GM23338 (cell line): ENCODE data around the gene TRIP4.

Source experiments
- CREB1 ChIP-seq: fragments of 250-450 bp; sonication (Bioruptor Pico); IDR thresholded peaks from 2 replicates; pipeline ENCODE4 v1.5.0; 2020; ENCODE audit warnings: low read depth, mild to moderate bottlenecking, moderate library complexity
- EZH2 ChIP-seq: fragments of 200-600 bp; sonication (generic); IDR thresholded peaks from one replicate; pipeline ENCODE4 v1.8.0; 2017; ENCODE audit warnings: antibody characterized with exemption, mild to moderate bottlenecking, low read depth; ENCODE audit not compliant: unreplicated experiment
- ZNF331 ChIP-seq: fragments of 250-450 bp; sonication (Bioruptor Pico); IDR thresholded peaks from 2 replicates; pipeline ENCODE4 v1.5.0; 2020; ENCODE audit warnings: low read depth, mild to moderate bottlenecking, moderate library complexity
- TF ChIP-seq, protein P1 (sequence below): IDR thresholded peaks from 2 replicates; pipeline ENCODE4 v1.6.1; 2016; ENCODE audit warnings: antibody characterized with exemption
- TF ChIP-seq, protein P2 (sequence below), 2 experiments: fragments of 200-600 bp in 1 of 2; sonication (generic) in 1 of 2; conservative IDR thresholded peaks; 2 replicates each; pipeline versions ENCODE4 v1.5.1 to v1.6.1; 2016 to 2017; ENCODE audit warnings: antibody characterized with exemption in 2 of 2, low read depth in 2 of 2, mild to moderate bottlenecking in 2 of 2, moderate library complexity in 1 of 2
- TF ChIP-seq, protein P3 (sequence below): IDR thresholded peaks from one replicate; pipeline ENCODE4 v1.6.1; 2018; ENCODE audit warnings: antibody characterized with exemption; ENCODE audit not compliant: unreplicated experiment

DNA sequence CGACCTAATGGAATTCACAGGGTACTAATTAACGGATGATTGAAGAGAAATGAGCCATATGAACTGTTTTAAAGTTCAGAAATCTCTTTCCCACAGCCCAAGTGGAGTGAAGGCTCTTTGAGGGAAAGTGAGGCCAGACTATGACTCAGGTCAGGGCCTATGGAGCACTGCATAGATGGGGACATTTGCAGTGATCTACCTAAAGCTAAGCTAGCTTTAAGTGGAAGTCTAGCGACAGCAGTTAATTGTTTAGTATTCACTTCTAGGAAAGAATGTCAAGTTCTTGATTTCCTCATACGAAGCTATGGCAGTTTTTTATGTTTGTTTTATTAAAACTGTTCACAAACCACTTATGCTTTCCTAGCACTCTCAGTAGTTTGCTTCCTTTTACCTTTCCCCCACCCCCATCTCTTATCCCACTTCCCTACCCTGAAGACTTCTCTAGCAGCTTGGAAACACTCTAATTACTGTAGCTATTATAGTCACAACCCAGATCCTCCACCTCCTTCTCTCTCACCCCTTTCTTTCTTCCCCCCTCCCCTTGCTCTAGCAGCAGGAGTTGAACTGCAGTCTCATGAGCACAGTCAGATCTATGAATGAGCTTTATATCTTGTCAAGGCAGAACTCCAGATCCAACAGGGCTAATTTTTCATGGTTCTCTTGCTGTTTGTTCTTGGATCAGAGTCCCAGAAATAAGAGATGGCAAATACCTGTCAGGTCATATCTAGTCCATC lies 78.9 kb downstream of the TRIP4 start:
- TF ChIP-seq, protein P1, sequence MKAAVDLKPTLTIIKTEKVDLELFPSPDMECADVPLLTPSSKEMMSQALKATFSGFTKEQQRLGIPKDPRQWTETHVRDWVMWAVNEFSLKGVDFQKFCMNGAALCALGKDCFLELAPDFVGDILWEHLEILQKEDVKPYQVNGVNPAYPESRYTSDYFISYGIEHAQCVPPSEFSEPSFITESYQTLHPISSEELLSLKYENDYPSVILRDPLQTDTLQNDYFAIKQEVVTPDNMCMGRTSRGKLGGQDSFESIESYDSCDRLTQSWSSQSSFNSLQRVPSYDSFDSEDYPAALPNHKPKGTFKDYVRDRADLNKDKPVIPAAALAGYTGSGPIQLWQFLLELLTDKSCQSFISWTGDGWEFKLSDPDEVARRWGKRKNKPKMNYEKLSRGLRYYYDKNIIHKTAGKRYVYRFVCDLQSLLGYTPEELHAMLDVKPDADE = no peak
- TF ChIP-seq, protein P2, sequence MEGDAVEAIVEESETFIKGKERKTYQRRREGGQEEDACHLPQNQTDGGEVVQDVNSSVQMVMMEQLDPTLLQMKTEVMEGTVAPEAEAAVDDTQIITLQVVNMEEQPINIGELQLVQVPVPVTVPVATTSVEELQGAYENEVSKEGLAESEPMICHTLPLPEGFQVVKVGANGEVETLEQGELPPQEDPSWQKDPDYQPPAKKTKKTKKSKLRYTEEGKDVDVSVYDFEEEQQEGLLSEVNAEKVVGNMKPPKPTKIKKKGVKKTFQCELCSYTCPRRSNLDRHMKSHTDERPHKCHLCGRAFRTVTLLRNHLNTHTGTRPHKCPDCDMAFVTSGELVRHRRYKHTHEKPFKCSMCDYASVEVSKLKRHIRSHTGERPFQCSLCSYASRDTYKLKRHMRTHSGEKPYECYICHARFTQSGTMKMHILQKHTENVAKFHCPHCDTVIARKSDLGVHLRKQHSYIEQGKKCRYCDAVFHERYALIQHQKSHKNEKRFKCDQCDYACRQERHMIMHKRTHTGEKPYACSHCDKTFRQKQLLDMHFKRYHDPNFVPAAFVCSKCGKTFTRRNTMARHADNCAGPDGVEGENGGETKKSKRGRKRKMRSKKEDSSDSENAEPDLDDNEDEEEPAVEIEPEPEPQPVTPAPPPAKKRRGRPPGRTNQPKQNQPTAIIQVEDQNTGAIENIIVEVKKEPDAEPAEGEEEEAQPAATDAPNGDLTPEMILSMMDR (conservative IDR thresholded peaks at IDR 0.05; ENCODE audit: low read depth in 2 of 2) = no peak
- TF ChIP-seq EZH2 = no peak
- TF ChIP-seq ZNF331 = no peak
- no peak for TF ChIP-seq CREB1
- TF ChIP-seq, protein P3, sequence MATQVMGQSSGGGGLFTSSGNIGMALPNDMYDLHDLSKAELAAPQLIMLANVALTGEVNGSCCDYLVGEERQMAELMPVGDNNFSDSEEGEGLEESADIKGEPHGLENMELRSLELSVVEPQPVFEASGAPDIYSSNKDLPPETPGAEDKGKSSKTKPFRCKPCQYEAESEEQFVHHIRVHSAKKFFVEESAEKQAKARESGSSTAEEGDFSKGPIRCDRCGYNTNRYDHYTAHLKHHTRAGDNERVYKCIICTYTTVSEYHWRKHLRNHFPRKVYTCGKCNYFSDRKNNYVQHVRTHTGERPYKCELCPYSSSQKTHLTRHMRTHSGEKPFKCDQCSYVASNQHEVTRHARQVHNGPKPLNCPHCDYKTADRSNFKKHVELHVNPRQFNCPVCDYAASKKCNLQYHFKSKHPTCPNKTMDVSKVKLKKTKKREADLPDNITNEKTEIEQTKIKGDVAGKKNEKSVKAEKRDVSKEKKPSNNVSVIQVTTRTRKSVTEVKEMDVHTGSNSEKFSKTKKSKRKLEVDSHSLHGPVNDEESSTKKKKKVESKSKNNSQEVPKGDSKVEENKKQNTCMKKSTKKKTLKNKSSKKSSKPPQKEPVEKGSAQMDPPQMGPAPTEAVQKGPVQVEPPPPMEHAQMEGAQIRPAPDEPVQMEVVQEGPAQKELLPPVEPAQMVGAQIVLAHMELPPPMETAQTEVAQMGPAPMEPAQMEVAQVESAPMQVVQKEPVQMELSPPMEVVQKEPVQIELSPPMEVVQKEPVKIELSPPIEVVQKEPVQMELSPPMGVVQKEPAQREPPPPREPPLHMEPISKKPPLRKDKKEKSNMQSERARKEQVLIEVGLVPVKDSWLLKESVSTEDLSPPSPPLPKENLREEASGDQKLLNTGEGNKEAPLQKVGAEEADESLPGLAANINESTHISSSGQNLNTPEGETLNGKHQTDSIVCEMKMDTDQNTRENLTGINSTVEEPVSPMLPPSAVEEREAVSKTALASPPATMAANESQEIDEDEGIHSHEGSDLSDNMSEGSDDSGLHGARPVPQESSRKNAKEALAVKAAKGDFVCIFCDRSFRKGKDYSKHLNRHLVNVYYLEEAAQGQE = no peak
